MM.1S (cell line): ENCODE results near the gene BRIP1.

ENCODE experiments used
- DNase-seq: peaks from one replicate; pipeline ENCODE4 v3.0.0-alpha.2; 2015
- H2AFZ ChIP-seq: fragments of 300-600 bp; sonication (generic); 2 replicates; pipeline ENCODE4 v1.6.0; 2016; ENCODE audit warnings: antibody characterized with exemption, low read length
- H3F3A ChIP-seq: fragments of 300-600 bp; sonication (generic); 2 replicates; pipeline ENCODE4 v1.6.1; 2016; ENCODE audit warnings: mild to moderate bottlenecking, antibody characterized with exemption, low read length, moderate library complexity, mixed read lengths; ENCODE audit not compliant: insufficient read depth
- H3K27ac ChIP-seq: fragments of 300-600 bp; sonication (generic); 2 replicates; pipeline ENCODE4 v1.5.1; 2016; ENCODE audit warnings: mild to moderate bottlenecking, low read length
- H3K27me3 ChIP-seq: fragments of 300-600 bp; sonication (generic); replicated peaks from 2 replicates; pipeline ENCODE4 v1.6.0; 2016; ENCODE audit warnings: low read length; ENCODE audit not compliant: insufficient read depth
- H3K36me3 ChIP-seq: fragments of 300-600 bp; sonication (generic); replicated peaks from 2 replicates; pipeline ENCODE4 v1.6.1; 2016; ENCODE audit warnings: mild to moderate bottlenecking, low read length, mixed read lengths; ENCODE audit not compliant: insufficient read depth
- H3K4me1 ChIP-seq: fragments of 300-600 bp; sonication (generic); 2 replicates; pipeline ENCODE4 v1.6.1; 2016; ENCODE audit warnings: low read length, mixed read lengths
- H3K4me2 ChIP-seq: fragments of 300-600 bp; sonication (generic); 2 replicates; pipeline ENCODE4 v1.6.0; 2016; ENCODE audit warnings: low read depth, low read length
- H3K4me3 ChIP-seq: fragments of 300-600 bp; sonication (generic); 2 replicates; pipeline ENCODE4 v1.5.1; 2016; ENCODE audit warnings: low read length, mixed read lengths
- H3K79me2 ChIP-seq: fragments of 300-600 bp; sonication (generic); 2 replicates; pipeline ENCODE4 v1.6.1; 2016; ENCODE audit warnings: mixed run types, low read length, mixed read lengths
- H3K9ac ChIP-seq: fragments of 300-600 bp; sonication (generic); 2 replicates; pipeline ENCODE4 v1.6.1; 2016; ENCODE audit warnings: low read length, mixed read lengths
- H3K9me2 ChIP-seq: fragments of 300-600 bp; sonication (generic); replicated peaks from 2 replicates; pipeline ENCODE4 v1.6.1; 2016; ENCODE audit warnings: mild to moderate bottlenecking, low read length, mixed read lengths; ENCODE audit not compliant: insufficient read depth
- H3K9me3 ChIP-seq: fragments of 300-600 bp; sonication (generic); replicated peaks from 2 replicates; pipeline ENCODE4 v1.6.1; 2016; ENCODE audit warnings: mild to moderate bottlenecking, low read length, mixed read lengths; ENCODE audit not compliant: insufficient read depth
- H4K20me1 ChIP-seq: fragments of 300-600 bp; sonication (generic); 2 replicates; pipeline ENCODE4 v1.6.1; 2016; ENCODE audit warnings: mild to moderate bottlenecking, low read length, moderate library complexity, mixed read lengths; ENCODE audit not compliant: insufficient read depth
- CTCF ChIP-seq: fragments of 300-600 bp; sonication (generic); IDR thresholded peaks from 2 replicates; pipeline ENCODE4 v1.5.1; 2016; ENCODE audit warnings: antibody characterized with exemption, low read length, mixed read lengths
- EZH2 ChIP-seq: fragments of 300-600 bp; sonication (generic); optimal IDR thresholded peaks from 2 replicates; pipeline ENCODE3; 2017; ENCODE audit warnings: low read depth, mild to moderate bottlenecking, antibody characterized with exemption, low read length, mixed read lengths
- EZH2phosphoT487 ChIP-seq: fragments of 300-600 bp; sonication (generic); IDR thresholded peaks from 2 replicates; pipeline ENCODE4 v1.6.1; 2018; ENCODE audit warnings: antibody characterized with exemption, low read length

BRIP1 gene

DNA sequence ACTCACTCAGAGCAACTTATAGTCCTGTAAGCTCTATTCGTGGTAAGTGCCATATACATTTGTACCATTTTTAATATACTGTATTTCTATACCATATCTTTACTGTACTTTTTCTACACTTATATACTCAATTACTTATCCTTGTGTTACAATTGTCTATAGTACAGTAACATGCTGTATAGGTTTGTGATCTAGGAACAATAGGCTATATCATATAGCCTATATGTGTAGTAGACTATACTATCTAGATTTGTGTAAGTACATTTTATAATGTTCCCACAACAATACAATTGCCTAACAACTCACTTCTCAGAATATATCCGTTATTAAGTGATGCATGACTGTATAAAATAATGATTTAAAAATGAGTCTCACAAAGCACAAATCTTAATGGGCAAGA, 149.0 kb downstream of the BRIP1 start:
- Histone ChIP-seq H3K27ac (no peak overlapping the region), H3K9me3 (no peaks in the 10 kb centered on the region), H4K20me1 (no peaks in the 10 kb centered on the region), H3K79me2 (no peaks in the 10 kb centered on the region), H2AFZ (no peak overlapping the region), H3K4me3 (no peak overlapping the region), H3K36me3 (no peaks in the 10 kb centered on the region), H3F3A (no peaks in the 10 kb centered on the region), H3K9me2 (no peaks in the 10 kb centered on the region), H3K27me3 (no peaks in the 10 kb centered on the region), H3K4me2 (no peak overlapping the region), H3K9ac (no peak overlapping the region), H3K4me1 (no peaks in the 10 kb centered on the region)
- no peak for DNase-seq
- TF ChIP-seq CTCF (no peak), EZH2phosphoT487 (no peak), EZH2 (no peak)

DNA sequence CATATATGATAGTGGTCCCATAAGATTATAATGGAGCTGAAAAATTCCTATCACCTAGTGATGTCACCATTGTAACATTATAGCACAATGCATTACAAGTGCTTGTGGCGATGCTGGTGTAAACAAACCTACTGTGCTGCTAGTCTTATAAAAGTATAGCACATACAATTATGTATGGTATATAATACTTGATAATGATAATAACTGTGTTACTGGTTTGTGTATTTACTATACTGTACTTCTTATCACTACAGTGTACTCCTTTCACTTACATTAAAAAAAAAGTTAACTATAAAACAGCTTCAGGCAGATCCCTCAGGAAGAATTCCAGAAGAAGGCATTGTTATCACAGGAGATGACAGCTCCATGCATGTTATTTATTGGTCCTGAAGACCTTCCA, 150.3 kb downstream of the BRIP1 start:
- Histone ChIP-seq H3K4me1 (no peaks in the 10 kb centered on the region), H3F3A (no peaks in the 10 kb centered on the region), H3K4me2 (no peak overlapping the region), H3K9me2 (no peaks in the 10 kb centered on the region), H3K36me3 (no peaks in the 10 kb centered on the region), H3K9ac (no peak overlapping the region), H3K4me3 (no peak overlapping the region), H3K27me3 (no peaks in the 10 kb centered on the region), H4K20me1 (no peaks in the 10 kb centered on the region), H2AFZ (no peak overlapping the region), H3K27ac (no peak overlapping the region), H3K79me2 (no peaks in the 10 kb centered on the region), H3K9me3 (no peaks in the 10 kb centered on the region)
- TF ChIP-seq EZH2phosphoT487, result no peak
- TF ChIP-seq EZH2, result no peak
- no peak for TF ChIP-seq CTCF
- no peak for DNase-seq

- Histone ChIP-seq H3K9me2 (no peaks in the 10 kb centered on the region), H3K36me3 (no peaks in the 10 kb centered on the region), H3K27me3 (no peaks in the 10 kb centered on the region), H3K79me2 (no peaks in the 10 kb centered on the region), H3K9me3 (no peaks in the 10 kb centered on the region), H4K20me1 (no peaks in the 10 kb centered on the region), H3F3A (no peaks in the 10 kb centered on the region), H3K4me1 (no peaks in the 10 kb centered on the region), H3K27ac (no peak overlapping the region), H3K4me2 (no peak overlapping the region), H3K4me3 (no peak overlapping the region), H2AFZ (no peak overlapping the region), H3K9ac (no peak overlapping the region)
- no peak for DNase-seq
- TF ChIP-seq EZH2 (no peak), EZH2phosphoT487 (no peak), CTCF (no peak)
These were observed 152.8 kb downstream of the BRIP1 start for GRCh38 chr17:61710546-61710945.

DNA sequence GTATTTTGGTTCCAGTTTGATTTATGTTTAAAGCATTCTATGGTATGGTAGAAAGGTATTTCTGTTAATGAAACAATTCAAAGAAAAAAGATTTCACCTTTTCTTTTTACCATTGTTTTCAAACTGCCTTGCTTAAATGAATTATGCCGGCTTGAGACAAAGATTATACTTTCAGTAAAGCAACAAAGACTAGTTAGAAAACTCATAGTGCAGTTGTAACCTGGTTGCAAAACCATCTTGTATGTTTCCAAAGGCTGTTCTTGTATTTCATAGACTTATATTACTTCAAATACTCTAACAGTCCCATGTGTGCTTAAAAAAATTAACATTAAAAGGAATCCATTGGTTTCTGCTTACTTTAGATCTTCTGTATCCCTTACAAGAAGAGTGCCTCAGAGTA, 153.8 kb downstream of the BRIP1 start:
- Histone ChIP-seq H3K9me3 (no peaks in the 10 kb centered on the region), H3K9me2 (no peaks in the 10 kb centered on the region), H2AFZ (no peak overlapping the region), H3K9ac (no peak overlapping the region), H3K4me1 (no peaks in the 10 kb centered on the region), H3K4me3 (no peak overlapping the region), H4K20me1 (no peaks in the 10 kb centered on the region), H3K4me2 (no peak overlapping the region), H3K27me3 (no peaks in the 10 kb centered on the region), H3K27ac (no peak overlapping the region), H3F3A (no peaks in the 10 kb centered on the region), H3K36me3 (no peaks in the 10 kb centered on the region), H3K79me2 (no peaks in the 10 kb centered on the region)
- TF ChIP-seq EZH2, result no peak
- no peak for TF ChIP-seq EZH2phosphoT487
- TF ChIP-seq CTCF, result no peak
- no peak for DNase-seq
